H1 (cell line): Measurements from ENCODE around the gene OR4A16. TPM values are rescaled to one million over a fixed set of nuclear protein-coding genes. Genes with fewer than 3 reads are reported as not detected.

Experiments
- CTCF ChIA-PET: fragments of 300-600 bp; sonication (Branson Sonifier 250); formaldehyde crosslinking; loops from one replicate; lab custom pipeline; 2021; ENCODE audit not compliant: partially characterized antibody; lab: Charles Lee
- POLR2A ChIA-PET: fragments of 300-600 bp; sonication (Branson Sonifier 250); formaldehyde crosslinking; loops from one replicate; lab custom pipeline; 2021; ENCODE audit warnings: inconsistent platforms; ENCODE audit not compliant: partially characterized antibody; lab: Charles Lee
- DNase-seq, 2 experiments: peaks; one replicate each; pipeline versions ENCODE4 v3.0.0 to v3.0.0-alpha.2; 2010 to 2022; ENCODE audit warnings: low spot score in 2 of 2, low read depth in 1 of 2, mixed read lengths in 1 of 2
- FAIRE-seq: peaks from 2 replicates; lab custom pipeline; 2011; peaks lifted over from hg19 to GRCh38; lab: Jason Lieb, UNC
- H2AFZ ChIP-seq: 2 replicates; pipeline ENCODE4 v1.8.1; 2012; ENCODE audit warnings: low read length, inconsistent platforms
- H2AK5ac ChIP-seq: 2 replicates; pipeline ENCODE4 v1.6.1; 2013; ENCODE audit warnings: low read depth, low read length
- H2BK120ac ChIP-seq: replicated peaks from 2 replicates; pipeline ENCODE3; 2013; ENCODE audit warnings: low read depth, low read length, inconsistent platforms
- H2BK12ac ChIP-seq: 2 replicates; pipeline ENCODE4 v1.6.1; 2013; ENCODE audit warnings: low read depth, low read length
- H2BK15ac ChIP-seq: 2 replicates; pipeline ENCODE4 v1.6.1; 2013; ENCODE audit warnings: low read length
- H2BK20ac ChIP-seq: 2 replicates; pipeline ENCODE4 v1.6.1; 2013; ENCODE audit warnings: low read length
- H2BK5ac ChIP-seq: 2 replicates; pipeline ENCODE4 v1.6.1; 2013; ENCODE audit warnings: low read depth, low read length
- H3K14ac ChIP-seq: 2 replicates; pipeline ENCODE4 v1.6.1; 2013; ENCODE audit warnings: inconsistent platforms; ENCODE audit not compliant: insufficient read length
- H3K18ac ChIP-seq: 2 replicates; pipeline ENCODE4 v1.6.1; 2013; ENCODE audit warnings: low read length; ENCODE audit errors: extremely low read depth
- H3K23ac ChIP-seq: 2 replicates; pipeline ENCODE4 v1.6.1; 2013; ENCODE audit warnings: inconsistent platforms; ENCODE audit not compliant: insufficient read length
- H3K23me2 ChIP-seq: 2 replicates; pipeline ENCODE4 v1.6.1; 2013; ENCODE audit warnings: low read depth, low read length
- H3K27ac ChIP-seq: 2 replicates; pipeline ENCODE4 v1.6.1; 2011; ENCODE audit warnings: low read depth, low read length, inconsistent platforms
- H3K27me3 ChIP-seq, 4 experiments: replicated peaks in 1 of 4; 1 replicate in 1 of 4; 2 replicates in 3 of 4; pipeline versions ENCODE4 v1.6.1 to v1.8.1; 2011 to 2013; ENCODE audit warnings: low read length in 3 of 4, mild to moderate bottlenecking in 3 of 4, inconsistent platforms in 2 of 4, mixed read lengths in 2 of 4, moderate library complexity in 1 of 4; ENCODE audit not compliant: control insufficient read depth in 3 of 4, insufficient read depth in 3 of 4; ENCODE audit errors: extremely low read depth in 1 of 4
- H3K36me3 ChIP-seq, 4 experiments: 2 replicates each; pipeline versions ENCODE4 v1.6.1 to v1.8.1; 2011 to 2013; ENCODE audit warnings: mild to moderate bottlenecking in 4 of 4, low read length in 3 of 4, moderate library complexity in 2 of 4, control low read depth in 1 of 4, inconsistent platforms in 1 of 4; ENCODE audit not compliant: insufficient read depth in 4 of 4, control insufficient read depth in 2 of 4
- H3K4ac ChIP-seq: replicated peaks from 2 replicates; pipeline ENCODE3; 2013; ENCODE audit warnings: low read length, low read depth, mixed read lengths, inconsistent platforms; ENCODE audit not compliant: insufficient read length
- H3K4me1 ChIP-seq, 4 experiments: replicated peaks in 1 of 4; 1 replicate in 1 of 4; 2 replicates in 3 of 4; pipeline versions ENCODE4 v1.6.1 to v1.8.1; 2011 to 2013; ENCODE audit warnings: low read length in 3 of 4, inconsistent platforms in 2 of 4, mixed read lengths in 1 of 4; ENCODE audit not compliant: insufficient read depth in 4 of 4, control insufficient read depth in 3 of 4
- H3K4me2 ChIP-seq, 2 experiments: 2 replicates each; pipeline versions ENCODE4 v1.6.1 to v1.8.1; 2011 to 2013; ENCODE audit warnings: low read depth in 2 of 2, low read length in 2 of 2, control low read depth in 1 of 2, inconsistent platforms in 1 of 2, mild to moderate bottlenecking in 1 of 2; ENCODE audit not compliant: insufficient read depth in 1 of 2
- H3K4me3 ChIP-seq, 4 experiments: fragments of 200-600, 300-600 bp in 1 of 4; sonication (generic), shearing (Covaris generic), sonication (Bioruptor Twin) in 1 of 4; 2 replicates each; pipeline versions ENCODE4 v1.5.1 to v1.8.1; 2011 to 2016; ENCODE audit warnings: low read length in 4 of 4, low read depth in 3 of 4, control low read depth in 2 of 4, inconsistent platforms in 2 of 4, mild to moderate bottlenecking in 2 of 4, mixed read lengths in 1 of 4, moderate library complexity in 1 of 4; ENCODE audit not compliant: insufficient read depth in 2 of 4; ENCODE audit errors: extremely low read depth in 1 of 4
- H3K56ac ChIP-seq: replicated peaks from 2 replicates; pipeline ENCODE3; 2013; ENCODE audit warnings: low read depth, mild to moderate bottlenecking, mixed read lengths, low read length, inconsistent platforms; ENCODE audit not compliant: insufficient read length
- H3K79me1 ChIP-seq: 2 replicates; pipeline ENCODE4 v1.6.1; 2013; ENCODE audit warnings: low read depth, low read length, control low read depth
- H3K79me2 ChIP-seq, 2 experiments: 2 replicates each; pipeline versions ENCODE4 v1.6.1 to v1.8.1; 2012 to 2013; ENCODE audit warnings: low read length in 2 of 2, mild to moderate bottlenecking in 2 of 2, inconsistent platforms in 1 of 2; ENCODE audit not compliant: insufficient read depth in 2 of 2, control insufficient read depth in 1 of 2
- H3K9ac ChIP-seq, 4 experiments: replicated peaks in 1 of 4; 1 replicate in 1 of 4; 2 replicates in 3 of 4; pipeline versions ENCODE4 v1.6.1 to v1.8.1; 2011 to 2013; ENCODE audit warnings: low read depth in 3 of 4, low read length in 3 of 4, control low read depth in 2 of 4, mild to moderate bottlenecking in 2 of 4, moderate library complexity in 2 of 4, inconsistent platforms in 1 of 4; ENCODE audit errors: extremely low read depth in 1 of 4
- H3K9me3 ChIP-seq, 2 experiments: 2 replicates each; pipeline versions ENCODE4 v1.6.1 to v1.8.1; 2012 to 2013; ENCODE audit warnings: mild to moderate bottlenecking in 2 of 2, moderate library complexity in 2 of 2, control low read depth in 1 of 2, inconsistent platforms in 1 of 2, low read depth in 1 of 2, low read length in 1 of 2, mixed read lengths in 1 of 2; ENCODE audit not compliant: insufficient read depth in 2 of 2
- H4K20me1 ChIP-seq, 2 experiments: replicated peaks in 1 of 2; 2 replicates each; pipeline versions ENCODE3 to v1.8.1; 2011 to 2013; ENCODE audit warnings: inconsistent platforms in 2 of 2, low read length in 2 of 2, mild to moderate bottlenecking in 1 of 2; ENCODE audit not compliant: insufficient read depth in 2 of 2, control insufficient read depth in 1 of 2
- H4K5ac ChIP-seq: 2 replicates; pipeline ENCODE4 v1.6.1; 2013; ENCODE audit warnings: low read length, low read depth, mixed read lengths, inconsistent platforms; ENCODE audit not compliant: insufficient read length
- H4K8ac ChIP-seq: 2 replicates; pipeline ENCODE4 v1.8.0; 2013; ENCODE audit warnings: mild to moderate bottlenecking, moderate library complexity, low read length, inconsistent platforms; ENCODE audit not compliant: insufficient read depth; ENCODE audit errors: extremely low read depth
- H4K91ac ChIP-seq: replicated peaks from 2 replicates; pipeline ENCODE3; 2013; ENCODE audit warnings: low read length, mixed read lengths, inconsistent platforms; ENCODE audit not compliant: insufficient read length
- BACH1 ChIP-seq: IDR thresholded peaks from 2 replicates; pipeline ENCODE4 v1.6.1; 2012; ENCODE audit warnings: low read length, improper control_type of control experiment
- BRCA1 ChIP-seq: IDR thresholded peaks from 2 replicates; pipeline ENCODE4 v1.6.1; 2012; ENCODE audit warnings: low read depth, low read length, improper control_type of control experiment
- GTF2F1 ChIP-seq: IDR thresholded peaks from 2 replicates; pipeline ENCODE4 v1.6.1; 2012; ENCODE audit warnings: low read depth, low read length, improper control_type of control experiment, borderline replicate concordance
- KDM5A ChIP-seq: fragments of 200-600 bp; IDR thresholded peaks from 2 replicates; pipeline ENCODE4 v1.7.1; 2012; ENCODE audit warnings: mild to moderate bottlenecking, low read length, inconsistent platforms, mixed read lengths
- TEAD4 ChIP-seq: IDR thresholded peaks from 2 replicates; pipeline ENCODE4 v1.6.1; 2012; ENCODE audit warnings: low read depth, low read length, inconsistent platforms, mixed read lengths
- WGBS, 2 experiments: shearing (Covaris generic) in 1 of 2; methylation state at CpG; one replicate each; pipeline versions ENCODE4 v1.1.6 to v1.1.7; 2013 to 2015; ENCODE audit warnings: low lambda C conversion rate in 2 of 2, mixed read lengths in 2 of 2, inconsistent platforms in 1 of 2, low coverage in 1 of 2, missing lambda C conversion rate in 1 of 2; ENCODE audit not compliant: insufficient replicate concordance in 2 of 2, insufficient coverage in 1 of 2, insufficient read length in 1 of 2; ENCODE audit errors: extremely low coverage in 1 of 2, missing lambda C conversion rate in 1 of 2; 5-methylcytosine and 5-hydroxymethylcytosine counted together
- polyA plus RNA-seq, 7 experiments: library from polyadenylated mRNA; depleted of rRNA in 3 of 7; stranded (reverse) in 5 of 7; unstranded in 2 of 7; fragments of >200 nt in 5 of 7; fragments of 200-250 nt in 2 of 7; gene quantifications; 1 replicate in 5 of 7; 2 replicates in 1 of 7; 4 replicates in 1 of 7; pipeline versions ENCODE4 v1.2.1 to v1.2.3, GENCODE V29; 2011 to 2013; ENCODE audit warnings: missing spikeins in 2 of 7, mixed read lengths in 2 of 7
- total RNA-seq: library from RNA; stranded (reverse); fragmentation: NEBNext Ultra II Directional; extraction: Animal tissue kit (Norgen Biotek cat#: 25700); gene quantifications from 2 replicates; pipeline ENCODE4 v1.2.1, GENCODE V29; 2021
- TF ChIP-seq, protein P1 (sequence below): IDR thresholded peaks from 2 replicates; pipeline ENCODE4 v1.6.1; 2011; ENCODE audit warnings: low read depth, mild to moderate bottlenecking, low read length; ENCODE audit not compliant: insufficient read depth
- TF ChIP-seq, protein P2 (sequence below): IDR thresholded peaks from 2 replicates; pipeline ENCODE4 v1.6.1; 2012; ENCODE audit warnings: inconsistent platforms

The OR4A16 gene
- total and polyA plus RNA-seq, 2 of the 8 experiments (the other 6 are each of a cell fraction or from before 2014, with no cell fraction given): not detected

DNA sequence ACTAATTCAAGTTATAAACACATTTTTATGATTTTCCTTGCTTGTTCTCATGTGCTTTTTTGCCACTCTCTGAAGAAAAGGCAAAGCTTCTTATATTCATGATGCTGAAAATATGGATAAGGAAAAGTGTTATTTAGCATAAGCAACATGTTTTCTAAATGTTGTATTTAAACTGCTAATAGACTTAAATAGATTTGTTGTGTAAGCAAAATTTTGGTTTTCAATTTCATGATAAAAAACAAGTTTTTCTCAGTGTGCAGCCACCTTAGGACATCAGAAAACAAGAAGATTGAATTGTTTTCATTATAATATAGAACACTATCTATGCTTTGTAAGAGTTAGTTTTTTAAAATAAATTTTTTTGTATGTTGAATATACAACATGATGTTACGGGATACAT lies 2.3 kb downstream of the OR4A16 start:
- no peak overlapping the region for H2BK20ac ChIP-seq
- H3K27me3 ChIP-seq: no peaks in the 10 kb centered on the region
- 97% methylated on average over 1 of the region's 1 CpG; no CpG with 5 or more reads in 1 of the 2 experiments for WGBS, 2 experiments
- H3K36me3 ChIP-seq: no peaks in the 10 kb centered on the region
- H3K4me1 ChIP-seq: no peaks in the 10 kb centered on the region
- no peak for DNase-seq
- H3K56ac ChIP-seq: no peak overlapping the region
- no peak overlapping the region for H3K4me2 ChIP-seq
- no peak overlapping the region for H2BK120ac ChIP-seq
- no peak overlapping the region for H2AFZ ChIP-seq
- H3K23ac ChIP-seq: no peak overlapping the region
- H4K5ac ChIP-seq: no peak overlapping the region
- H3K27ac ChIP-seq: no peak overlapping the region
- no peaks in the 10 kb centered on the region for H3K79me1 ChIP-seq
- no peak overlapping the region for H3K14ac ChIP-seq
- H2BK15ac ChIP-seq: no peak overlapping the region
- ChIA-PET CTCF (no interaction called here), POLR2A (no interaction called here)
- no peak overlapping the region for H2AK5ac ChIP-seq
- H4K20me1 ChIP-seq: no peaks in the 10 kb centered on the region
- H3K9ac ChIP-seq: no peak overlapping the region
- H2BK5ac ChIP-seq: no peak overlapping the region
- H3K4ac ChIP-seq: no peak overlapping the region
- H3K4me3 ChIP-seq: no peak overlapping the region
- no peak overlapping the region for H2BK12ac ChIP-seq
- no peaks in the 10 kb centered on the region for H3K23me2 ChIP-seq
- peaks cover 54 to 59% of the 10 kb centered on the region in 2 experiments for H3K9me3 ChIP-seq
- H3K79me2 ChIP-seq: no peaks in the 10 kb centered on the region
- TF ChIP-seq, protein P1, sequence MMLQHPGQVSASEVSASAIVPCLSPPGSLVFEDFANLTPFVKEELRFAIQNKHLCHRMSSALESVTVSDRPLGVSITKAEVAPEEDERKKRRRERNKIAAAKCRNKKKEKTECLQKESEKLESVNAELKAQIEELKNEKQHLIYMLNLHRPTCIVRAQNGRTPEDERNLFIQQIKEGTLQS: no peak
- TF ChIP-seq KDM5A: no peak
- no peak for TF ChIP-seq BRCA1
- TF ChIP-seq BACH1: no peak
- TF ChIP-seq GTF2F1: no peak
- no peak for TF ChIP-seq TEAD4
- TF ChIP-seq, protein P2, sequence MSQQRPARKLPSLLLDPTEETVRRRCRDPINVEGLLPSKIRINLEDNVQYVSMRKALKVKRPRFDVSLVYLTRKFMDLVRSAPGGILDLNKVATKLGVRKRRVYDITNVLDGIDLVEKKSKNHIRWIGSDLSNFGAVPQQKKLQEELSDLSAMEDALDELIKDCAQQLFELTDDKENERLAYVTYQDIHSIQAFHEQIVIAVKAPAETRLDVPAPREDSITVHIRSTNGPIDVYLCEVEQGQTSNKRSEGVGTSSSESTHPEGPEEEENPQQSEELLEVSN: no peak
- H3K18ac ChIP-seq: no peak overlapping the region
- no peak overlapping the region for H4K91ac ChIP-seq
- H4K8ac ChIP-seq: no peak overlapping the region
- FAIRE-seq: no peak
